GM21529 (cell line): Measurements from ENCODE around the gene MELTF.
A peak's percentile ranks its signal among the peaks of the same experiment; 100 is the strongest.

Source experiments
- ATAC-seq: cut with Tn5 transposase; IDR thresholded peaks from one replicate; pipeline ENCODE4 v1.9.1; 2021; ENCODE audit not compliant: unreplicated experiment

Gene MELTF

GRCh38 chr3:196969134-196969659 lies 60.4 kb downstream of the MELTF start:
- ATAC-seq, result peak; percentile 50

- peak; percentile 63 for ATAC-seq
Observed at GRCh38 chr3:196968233-196969133, 61.1 kb downstream of the MELTF start, which contains the start of gene PIGZ. PIGZ (minus strand) TSS chr3:196968833; CDS start chr3:196952031, 16,802 bp downstream.

- ATAC-seq, result no peak
Observed at GRCh38 chr3:196967412-196968232, 62.0 kb downstream of the MELTF start.

- no peak for ATAC-seq
Observed at GRCh38 chr3:196966526-196967401, 62.9 kb downstream of the MELTF start.

GRCh38 chr3:196965804-196966173 lies 63.8 kb downstream of the MELTF start:
- no peak for ATAC-seq

- no peak for ATAC-seq
Observed at GRCh38 chr3:196965112-196965803, 64.4 kb downstream of the MELTF start.

- no peak for ATAC-seq
Observed at GRCh38 chr3:196963631-196963953, 66.0 kb downstream of the MELTF start.

GRCh38 chr3:196962930-196963630 lies 66.5 kb downstream of the MELTF start:
- ATAC-seq, result no peak

- no peak for ATAC-seq
Observed at GRCh38 chr3:196962108-196962929, 67.3 kb downstream of the MELTF start.

GRCh38 chr3:196954832-196955231 lies 74.8 kb downstream of the MELTF start:
- no peak for ATAC-seq
